Measurements from ENCODE around the gene GCHFR. TPM values are rescaled to one million over a fixed set of nuclear protein-coding genes. Genes with fewer than 3 reads are reported as not detected.

Gene GCHFR
- total RNA-seq, 1 donor from 2014 or later, result 23.3 TPM

GRCh38 chr15:40799523-40799922, 35.7 kb downstream of the GCHFR start:
- H3K9me3 Mint-ChIP-seq, result no peaks in the 10 kb centered on the region
- peaks cover 25% of the 10 kb centered on the region for H3K36me3 Mint-ChIP-seq
- H3K4me1 Mint-ChIP-seq (ENCODE audit: unreplicated experiment), result peaks cover 29% of the 10 kb centered on the region
- DNase-seq (ENCODE audit: extremely low spot score, unreplicated experiment), result no peak
- no peaks in the 10 kb centered on the region for H3K27me3 Mint-ChIP-seq
- H3K4me3 Mint-ChIP-seq, result no peak overlapping the region
- TF ChIP-seq CTCF (conservative IDR thresholded peaks at IDR 0.05), result no peak
- H3K27ac Mint-ChIP-seq, result peak overlapping the region; percentile 88

GRCh38 chr15:40803076-40803475, 39.2 kb downstream of the GCHFR start:
- no peaks in the 10 kb centered on the region for H3K27me3 Mint-ChIP-seq
- no peak for DNase-seq (ENCODE audit: extremely low spot score, unreplicated experiment)
- H3K9me3 Mint-ChIP-seq, result no peaks in the 10 kb centered on the region
- H3K36me3 Mint-ChIP-seq, result peaks cover 26% of the 10 kb centered on the region
- H3K27ac Mint-ChIP-seq, result no peak overlapping the region
- no peak overlapping the region for H3K4me3 Mint-ChIP-seq
- no peak for TF ChIP-seq CTCF (conservative IDR thresholded peaks at IDR 0.05)
- peaks cover 25% of the 10 kb centered on the region for H3K4me1 Mint-ChIP-seq (ENCODE audit: unreplicated experiment)

- no peak for DNase-seq (ENCODE audit: extremely low spot score, unreplicated experiment)
- no peak for TF ChIP-seq CTCF (conservative IDR thresholded peaks at IDR 0.05)
- H3K27me3 Mint-ChIP-seq, result no peaks in the 10 kb centered on the region
- H3K4me1 Mint-ChIP-seq (ENCODE audit: unreplicated experiment), result peaks cover 25% of the 10 kb centered on the region
- H3K9me3 Mint-ChIP-seq, result no peaks in the 10 kb centered on the region
- peaks cover 21% of the 10 kb centered on the region for H3K36me3 Mint-ChIP-seq
- no peak overlapping the region for H3K27ac Mint-ChIP-seq
- H3K4me3 Mint-ChIP-seq, result no peak overlapping the region
Observed at GRCh38 chr15:40803688-40804087, 39.8 kb downstream of the GCHFR start.

GRCh38 chr15:40806672-40807027, 42.8 kb downstream of the GCHFR start:
- H3K9me3 Mint-ChIP-seq, result no peaks in the 10 kb centered on the region
- peak overlapping the region; percentile 97 for H3K27ac Mint-ChIP-seq
- H3K4me1 Mint-ChIP-seq (ENCODE audit: unreplicated experiment), result peaks cover 24% of the 10 kb centered on the region
- H3K4me3 Mint-ChIP-seq, result peak overlapping the region; percentile 98
- no peak for DNase-seq (ENCODE audit: extremely low spot score, unreplicated experiment)
- H3K36me3 Mint-ChIP-seq, result peaks cover 6% of the 10 kb centered on the region
- H3K27me3 Mint-ChIP-seq, result no peaks in the 10 kb centered on the region
- no peak for TF ChIP-seq CTCF (conservative IDR thresholded peaks at IDR 0.05)

GRCh38 chr15:40807028-40807887, 43.4 kb downstream of the GCHFR start, which contains the start of the genes DNAJC17 and ZFYVE19:
Gene DNAJC17, minus strand, starts transcription at chr15:40807473. Its CDS starts 27 bp downstream, at chr15:40807446.
Gene ZFYVE19, plus strand, starts transcription at chr15:40807089. Its CDS starts 501 bp downstream, at chr15:40807590.
- peak; percentile 94 for DNase-seq (ENCODE audit: extremely low spot score, unreplicated experiment)
- H3K27me3 Mint-ChIP-seq, result no peaks in the 10 kb centered on the region
- no peaks in the 10 kb centered on the region for H3K9me3 Mint-ChIP-seq
- peaks cover 3% of the 10 kb centered on the region for H3K36me3 Mint-ChIP-seq
- peaks cover 21% of the 10 kb centered on the region for H3K4me1 Mint-ChIP-seq (ENCODE audit: unreplicated experiment)
- H3K4me3 Mint-ChIP-seq, result peak within 1 kb of the TSS; percentile 98
- peak; percentile 39 for TF ChIP-seq CTCF (conservative IDR thresholded peaks at IDR 0.05)
- peak within 1 kb of the TSS; percentile 97 for H3K27ac Mint-ChIP-seq

Measured in type B pancreatic cell (in vitro differentiated cells).